ENCODE results near the gene DCAF10.
"Not testable (repeated sequence)": the region's sequence is repeated elsewhere in the genome, so short reads cannot be mapped to it uniquely, and the experiment has no call there.

- not testable (repeated sequence) for TF ChIP-seq CEBPB, CBX5 (IDR thresholded peaks at IDR 0.05; ENCODE audit: low read depth, low read length)
Measured at GRCh38 chr9:37751704-37752103, 48.9 kb upstream of the DCAF10 start.

All from H1 (cell line).